GM20000 (cell line): Measurements from ENCODE around the gene TFDP2.
A peak's percentile ranks its signal among the peaks of the same experiment; 100 is the strongest.

Experiments
- DNase-seq: peaks from one replicate; pipeline ENCODE4 v3.0.0; 2012; ENCODE audit warnings: low spot score
- TF ChIP-seq, protein P1 (sequence below): IDR thresholded peaks from 2 replicates; pipeline ENCODE4 v1.5.1; 2012; ENCODE audit warnings: mild to moderate bottlenecking, control low read depth; ENCODE audit errors: extremely low read depth, missing control alignments

The TFDP2 gene

DNA sequence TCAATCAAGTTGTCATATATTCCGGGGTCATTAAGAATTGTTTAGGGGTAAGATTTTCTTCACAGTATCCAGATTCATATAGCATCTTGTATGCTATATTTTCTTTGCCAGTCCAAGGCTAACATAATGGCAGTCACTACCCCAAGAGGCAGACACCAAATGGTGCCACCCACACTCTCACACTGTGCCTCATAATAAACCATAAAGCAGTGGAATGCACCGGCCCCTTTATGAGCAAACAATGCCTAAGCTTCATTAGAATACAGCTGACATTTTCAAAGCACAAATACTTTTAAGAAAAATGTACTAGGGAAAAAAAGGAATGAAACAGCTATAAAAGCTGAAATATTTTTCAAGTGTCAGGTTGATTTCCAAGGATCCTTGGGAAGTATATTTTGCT lies 121.6 kb downstream of the TFDP2 start:
- TF ChIP-seq, protein P1, sequence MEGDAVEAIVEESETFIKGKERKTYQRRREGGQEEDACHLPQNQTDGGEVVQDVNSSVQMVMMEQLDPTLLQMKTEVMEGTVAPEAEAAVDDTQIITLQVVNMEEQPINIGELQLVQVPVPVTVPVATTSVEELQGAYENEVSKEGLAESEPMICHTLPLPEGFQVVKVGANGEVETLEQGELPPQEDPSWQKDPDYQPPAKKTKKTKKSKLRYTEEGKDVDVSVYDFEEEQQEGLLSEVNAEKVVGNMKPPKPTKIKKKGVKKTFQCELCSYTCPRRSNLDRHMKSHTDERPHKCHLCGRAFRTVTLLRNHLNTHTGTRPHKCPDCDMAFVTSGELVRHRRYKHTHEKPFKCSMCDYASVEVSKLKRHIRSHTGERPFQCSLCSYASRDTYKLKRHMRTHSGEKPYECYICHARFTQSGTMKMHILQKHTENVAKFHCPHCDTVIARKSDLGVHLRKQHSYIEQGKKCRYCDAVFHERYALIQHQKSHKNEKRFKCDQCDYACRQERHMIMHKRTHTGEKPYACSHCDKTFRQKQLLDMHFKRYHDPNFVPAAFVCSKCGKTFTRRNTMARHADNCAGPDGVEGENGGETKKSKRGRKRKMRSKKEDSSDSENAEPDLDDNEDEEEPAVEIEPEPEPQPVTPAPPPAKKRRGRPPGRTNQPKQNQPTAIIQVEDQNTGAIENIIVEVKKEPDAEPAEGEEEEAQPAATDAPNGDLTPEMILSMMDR, result no peak
- DNase-seq, result peak; percentile 10

DNA sequence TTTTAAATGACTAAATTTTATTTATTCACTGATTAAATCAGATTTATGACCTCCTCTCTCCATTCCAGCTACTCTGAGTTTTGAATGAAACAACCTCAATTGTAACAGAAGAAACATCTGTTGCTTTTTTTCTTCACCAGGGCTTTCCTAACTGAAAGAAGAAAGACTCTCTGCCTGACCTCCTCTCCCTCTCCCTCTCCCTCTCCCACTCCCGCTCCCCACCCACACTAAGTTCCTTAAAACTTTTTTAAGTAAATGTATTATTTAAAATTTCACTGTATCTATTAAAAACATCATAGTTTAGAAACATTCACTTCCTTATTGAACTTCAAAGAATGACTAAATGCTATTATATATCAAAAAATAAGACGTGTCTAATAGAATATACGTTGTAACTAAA lies 122.0 kb downstream of the TFDP2 start:
- no peak for DNase-seq
- TF ChIP-seq, protein P1, result no peak

DNA sequence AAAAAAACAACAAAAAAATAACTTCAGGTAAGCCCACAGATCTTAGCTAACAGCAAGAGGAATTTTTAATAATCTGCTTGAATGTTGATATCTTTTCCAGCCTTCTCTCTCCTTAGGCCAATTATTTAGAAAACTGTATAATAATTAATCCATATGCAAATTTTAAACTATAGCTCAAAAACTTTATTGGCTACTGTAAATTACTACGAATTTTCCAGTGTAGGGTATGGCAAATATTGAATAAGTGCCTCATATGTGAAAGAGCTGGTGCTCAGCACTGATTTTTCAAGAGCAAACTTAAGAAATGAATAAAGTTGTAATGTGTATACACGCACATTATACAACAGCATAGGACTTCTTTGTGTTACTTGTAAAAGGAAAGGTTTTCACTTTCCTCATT lies 123.0 kb downstream of the TFDP2 start:
- TF ChIP-seq, protein P1, result no peak
- no peak for DNase-seq

DNA sequence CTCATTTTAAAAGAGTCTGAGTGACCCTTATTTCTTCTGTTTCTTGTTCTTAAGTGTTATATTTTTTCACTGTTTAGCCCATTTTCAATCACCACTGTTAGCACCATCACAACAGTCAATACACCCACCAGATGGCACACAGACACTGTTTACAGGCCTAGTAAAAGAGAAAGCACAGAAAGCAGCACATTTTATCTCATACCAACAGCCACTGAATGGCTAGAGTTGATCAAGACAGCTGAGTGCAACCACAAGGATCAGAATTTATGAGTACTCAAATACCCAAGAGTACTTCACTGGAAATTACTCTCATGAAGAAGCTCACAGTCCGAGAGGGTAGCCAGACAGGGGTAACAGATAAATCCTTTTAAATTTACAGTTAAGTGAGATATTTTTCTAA lies 127.0 kb downstream of the TFDP2 start:
- TF ChIP-seq, protein P1, result peak; percentile 3
- peak; percentile 29 for DNase-seq

DNA sequence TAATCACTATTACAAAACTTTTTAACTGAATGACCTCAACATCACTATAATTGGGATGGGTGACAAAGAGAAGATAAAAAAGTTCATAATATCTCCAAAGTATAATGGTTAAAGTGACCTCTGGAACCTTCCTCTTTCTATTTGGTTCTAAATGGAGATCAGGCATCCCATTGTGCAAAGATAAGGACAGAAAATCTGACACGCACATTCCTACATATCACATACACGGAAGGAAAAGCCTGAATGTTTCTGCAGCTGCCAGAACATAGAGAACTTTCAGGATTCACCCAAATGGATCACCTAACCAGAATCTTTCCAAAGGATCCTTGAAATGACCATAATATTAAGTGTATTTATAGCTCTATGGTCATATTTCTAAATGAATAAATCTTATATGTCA lies 128.2 kb downstream of the TFDP2 start:
- TF ChIP-seq, protein P1, result no peak

DNA sequence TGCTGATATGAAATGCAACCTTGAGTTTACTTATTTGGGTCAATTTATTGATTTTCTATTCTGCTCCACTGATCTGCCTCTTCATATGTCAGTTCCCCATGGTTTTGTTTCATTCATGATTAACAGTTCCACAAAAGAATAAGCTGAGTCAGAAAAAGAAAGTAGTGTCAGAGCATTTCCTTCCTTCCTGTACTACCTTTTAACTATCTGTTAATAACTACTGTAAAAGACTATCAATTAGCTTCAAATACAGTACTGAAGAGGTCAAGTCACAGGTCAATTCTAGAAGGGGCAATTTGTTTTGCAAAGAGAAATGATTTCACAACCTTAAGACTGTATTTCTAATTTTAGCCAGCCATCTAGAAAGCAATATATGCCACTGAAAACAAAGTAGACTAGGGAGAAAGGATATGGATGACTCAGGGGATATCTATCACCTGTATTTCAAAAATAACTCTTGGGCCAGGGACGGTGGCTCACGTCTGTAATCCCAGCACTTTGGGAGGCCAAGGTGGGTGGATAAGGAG lies 129.5 kb downstream of the TFDP2 start:
- DNase-seq, result peak; percentile 34
- TF ChIP-seq, protein P1, result no peak

More for the DNA sequence above, 128.2 kb downstream of the TFDP2 start:
- DNase-seq, result no peak

DNA sequence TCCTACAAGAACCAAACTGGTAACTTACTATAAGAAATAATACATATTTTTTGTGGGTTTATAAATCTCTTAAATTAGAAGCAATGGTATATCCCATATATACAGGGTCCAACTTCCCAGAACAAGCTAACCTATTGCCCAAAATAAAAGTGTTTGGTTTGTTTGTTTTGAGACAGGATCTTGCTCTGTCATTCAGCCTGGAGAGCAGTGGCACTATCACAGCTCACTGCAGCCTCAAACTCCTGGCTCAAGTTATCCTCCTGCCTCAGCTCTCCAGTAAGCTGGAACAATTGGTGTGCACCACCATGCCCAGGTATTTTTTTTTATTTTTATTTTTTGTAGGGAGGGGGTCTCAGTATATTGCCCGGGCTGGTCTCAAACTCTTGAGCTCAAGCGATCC lies 135.4 kb downstream of the TFDP2 start:
- TF ChIP-seq, protein P1, result no peak
- DNase-seq, result no peak
